RPMI7951 (cell line): ENCODE data around the gene MAGEA6. TPM values are rescaled to one million over a fixed set of nuclear protein-coding genes. Genes with fewer than 3 reads are reported as not detected.
"Not testable (repeated sequence)": the region's sequence is repeated elsewhere in the genome, so short reads cannot be mapped to it uniquely, and the experiment has no call there.

Source experiments
- DNase-seq: peaks from one replicate; pipeline ENCODE4 v3.0.0-alpha.2; 2012; ENCODE audit warnings: low read depth
- total RNA-seq: library from RNA; depleted of rRNA; stranded (reverse); fragments of >200 nt; shearing (Covaris generic); gene quantifications from 2 replicates; pipeline ENCODE4 v1.2.3, GENCODE V29; 2014; rRNA removed

Gene MAGEA6, protein sequence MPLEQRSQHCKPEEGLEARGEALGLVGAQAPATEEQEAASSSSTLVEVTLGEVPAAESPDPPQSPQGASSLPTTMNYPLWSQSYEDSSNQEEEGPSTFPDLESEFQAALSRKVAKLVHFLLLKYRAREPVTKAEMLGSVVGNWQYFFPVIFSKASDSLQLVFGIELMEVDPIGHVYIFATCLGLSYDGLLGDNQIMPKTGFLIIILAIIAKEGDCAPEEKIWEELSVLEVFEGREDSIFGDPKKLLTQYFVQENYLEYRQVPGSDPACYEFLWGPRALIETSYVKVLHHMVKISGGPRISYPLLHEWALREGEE
- total RNA-seq: 85.4 and 95.8 TPM in 2 replicates

DNA sequence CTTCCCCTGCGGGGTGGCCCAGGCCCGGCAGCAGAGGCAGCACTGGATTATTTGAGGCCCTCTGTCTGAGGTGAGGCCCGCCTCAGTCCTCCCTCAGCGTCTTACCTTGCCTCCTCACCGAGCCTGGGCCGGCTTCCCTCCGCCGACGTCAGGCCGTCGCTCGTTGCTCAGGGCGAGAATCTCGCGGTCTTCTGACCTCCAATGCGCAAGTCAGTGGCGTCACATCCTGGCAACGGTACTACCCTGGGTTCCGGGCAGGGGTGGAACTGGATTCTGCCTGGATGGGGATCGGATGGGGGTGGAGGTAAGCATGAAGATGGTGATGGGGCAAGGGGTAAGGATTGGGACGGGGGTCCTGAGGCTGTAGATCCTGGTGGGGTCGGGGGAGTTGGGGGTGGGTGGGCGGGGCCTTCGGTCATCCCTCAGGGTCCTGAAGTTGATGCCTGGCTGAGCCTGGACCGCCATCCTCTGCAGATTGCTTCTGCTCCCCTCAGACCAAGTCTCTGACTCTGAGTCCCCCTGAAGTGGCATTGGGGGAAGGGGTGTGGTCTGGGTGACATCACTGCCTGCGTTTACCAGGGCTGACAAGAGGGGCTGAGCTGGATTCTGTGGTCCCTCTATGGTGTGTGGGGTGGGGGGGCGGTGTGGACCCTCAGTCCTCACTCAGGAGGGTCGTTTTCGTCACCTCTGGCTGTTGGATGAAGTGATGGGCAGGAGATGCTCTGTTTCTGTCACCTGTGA, at the start of gene MAGEA6:
TSS of gene MAGEA6 (minus strand) at position 141 of the 741 bp plus-strand sequence. CDS start 2,039 bp downstream, outside the sequence.
- not testable (repeated sequence) for DNase-seq

GRCh38 chrX:152819266-152819665, 49.8 kb upstream of the MAGEA6 start:
- DNase-seq: no peak

- no peak for DNase-seq
Observed at GRCh38 chrX:152818356-152818755, 48.9 kb upstream of the MAGEA6 start.

- peak; percentile 33 for DNase-seq
Observed at GRCh38 chrX:152817078-152817764, 47.7 kb upstream of the MAGEA6 start.

DNA sequence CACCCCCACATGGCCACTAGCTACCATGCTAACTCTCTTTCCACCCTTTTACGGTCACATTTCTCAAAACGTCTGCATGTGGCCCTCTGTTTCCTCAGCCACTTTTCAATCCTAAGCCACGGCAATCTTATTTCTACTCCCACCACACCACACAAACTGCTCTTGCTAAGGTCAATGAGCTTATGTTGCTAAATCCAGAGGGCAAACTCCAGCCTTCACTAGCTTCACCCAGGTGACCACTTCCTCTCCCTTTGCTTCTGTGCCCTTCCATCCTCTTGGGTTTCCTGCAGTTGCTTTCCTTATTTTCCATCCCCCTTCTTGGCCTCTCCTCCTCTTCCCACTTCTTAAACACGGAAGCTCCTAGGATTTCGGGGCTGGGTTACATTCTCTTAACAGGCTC, 44.6 kb upstream of the MAGEA6 start:
- no peak for DNase-seq

- DNase-seq: no peak
Observed at GRCh38 chrX:152813206-152813605, 43.7 kb upstream of the MAGEA6 start.

- peak; percentile 37 for DNase-seq
Observed at GRCh38 chrX:152810403-152810802, 40.9 kb upstream of the MAGEA6 start.

DNA sequence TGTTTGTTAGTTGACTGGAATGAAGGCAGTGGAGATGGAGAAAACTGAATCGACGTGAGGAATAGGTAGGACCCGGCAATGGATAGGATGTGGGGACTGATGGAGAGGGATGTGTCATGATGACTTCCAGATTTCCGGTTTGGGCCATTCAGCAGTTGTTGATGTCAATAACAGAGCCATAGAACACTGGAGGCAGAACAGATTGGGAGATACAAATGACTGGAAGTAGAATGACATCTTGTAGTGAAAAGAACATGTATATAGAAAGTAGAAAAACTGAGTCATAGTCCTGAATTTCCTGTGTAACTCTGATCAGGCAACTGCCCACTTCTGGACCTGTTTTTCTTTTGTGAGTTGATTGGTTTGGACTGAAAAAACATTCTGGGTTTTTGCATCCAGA, 36.5 kb upstream of the MAGEA6 start:
- DNase-seq: no peak

DNA sequence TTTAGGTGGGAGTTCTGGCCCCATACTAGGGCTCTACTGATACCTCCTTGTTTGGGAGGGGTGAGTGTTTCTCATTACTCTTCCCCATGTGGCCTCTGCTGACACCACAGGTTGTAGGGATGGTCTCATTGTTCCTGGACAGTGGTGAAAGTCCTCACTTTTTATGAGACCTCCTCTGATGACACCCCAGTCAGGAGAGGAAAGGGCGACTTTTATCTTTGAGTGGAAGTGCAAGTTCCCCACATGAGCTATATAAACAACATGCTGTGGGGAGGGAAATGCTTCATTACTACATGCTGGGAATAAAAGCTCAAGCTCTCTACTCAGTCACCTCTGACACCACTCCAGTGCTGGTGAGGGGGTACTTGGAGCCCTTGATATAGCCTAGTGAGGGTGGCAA, 29.5 kb upstream of the MAGEA6 start:
- DNase-seq: no peak

DNA sequence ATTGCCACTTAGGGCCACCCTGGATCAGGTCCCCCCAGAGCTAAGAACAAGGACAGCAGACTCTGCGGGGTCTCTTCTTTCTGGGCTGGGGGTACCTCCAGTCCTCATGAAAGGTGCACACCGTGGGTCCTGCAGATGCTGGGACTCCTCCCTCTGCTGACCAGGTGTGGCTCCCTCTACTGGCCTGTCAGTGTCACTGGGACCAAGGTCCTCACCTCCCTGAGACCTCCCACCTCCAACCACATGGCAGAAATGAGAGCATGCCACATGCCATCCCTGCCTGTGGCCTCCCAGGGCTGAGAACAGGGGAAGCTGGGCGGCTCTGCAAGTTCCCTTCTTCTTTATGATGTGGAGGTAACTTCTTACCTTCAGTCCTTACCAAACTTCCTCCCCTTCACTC, 17.6 kb upstream of the MAGEA6 start:
- DNase-seq: not testable (repeated sequence)

GRCh38 chrX:152766562-152766961, 2.9 kb downstream of the MAGEA6 start:
- not testable (repeated sequence) for DNase-seq

GRCh38 chrX:152761582-152761981, 7.9 kb downstream of the MAGEA6 start:
- DNase-seq: not testable (repeated sequence)

- DNase-seq: not testable (repeated sequence)
Observed at GRCh38 chrX:152759544-152759943, 9.9 kb downstream of the MAGEA6 start.

- DNase-seq: not testable (repeated sequence)
Observed at GRCh38 chrX:152758918-152759317, 10.6 kb downstream of the MAGEA6 start, which contains the start of gene CSAG3. Gene CSAG3 (plus strand): TSS chrX:152759218.

- DNase-seq: not testable (repeated sequence)
Observed at GRCh38 chrX:152754871-152755270, 14.6 kb downstream of the MAGEA6 start.

- DNase-seq: not testable (repeated sequence)
Observed at GRCh38 chrX:152753686-152754650, 15.5 kb downstream of the MAGEA6 start, which contains the start of gene MAGEA2. Gene MAGEA2 (minus strand): TSS chrX:152753842. CDS start chrX:152751363, 2,479 bp downstream.

- DNase-seq: no peak
Observed at GRCh38 chrX:152738560-152738959, 30.9 kb downstream of the MAGEA6 start.

GRCh38 chrX:152736528-152736927, 33.0 kb downstream of the MAGEA6 start:
- DNase-seq: not testable (repeated sequence)

DNA sequence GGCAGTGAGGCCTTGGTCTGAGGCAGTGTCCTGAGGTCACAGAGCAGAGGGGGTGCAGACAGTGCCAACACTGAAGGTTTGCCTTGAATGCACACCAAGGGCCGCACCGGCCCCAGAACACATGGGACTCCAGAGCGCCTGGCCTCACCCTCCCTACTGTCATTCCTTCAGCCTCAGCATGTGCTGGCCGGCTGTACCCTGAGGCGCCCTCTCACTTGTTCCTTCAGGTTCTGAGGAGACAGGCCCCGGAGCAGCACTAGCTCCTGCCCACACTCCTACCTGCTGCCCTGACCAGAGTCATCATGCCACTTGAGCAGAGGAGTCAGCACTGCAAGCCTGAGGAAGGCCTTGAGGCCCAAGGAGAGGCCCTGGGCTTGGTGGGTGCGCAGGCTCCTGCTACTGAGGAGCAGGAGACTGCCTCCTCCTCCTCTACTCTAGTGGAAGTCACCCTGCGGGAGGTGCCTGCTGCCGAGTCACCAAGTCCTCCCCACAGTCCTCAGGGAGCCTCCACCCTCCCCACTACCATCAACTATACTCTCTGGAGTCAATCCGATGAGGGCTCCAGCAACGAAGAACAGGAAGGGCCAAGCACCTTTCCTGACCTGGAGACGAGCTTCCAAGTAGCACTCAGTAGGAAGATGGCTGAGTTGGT, 33.5 kb downstream of the MAGEA6 start:
- no peak for DNase-seq

GRCh38 chrX:152735101-152735500, 34.4 kb downstream of the MAGEA6 start:
- DNase-seq: no peak
